Liver (tissue), 9 donors: ENCODE results near the gene TULP3. TPM values are rescaled to one million over a fixed set of nuclear protein-coding genes. Genes with fewer than 3 reads are reported as not detected.

Source experiments
- DNase-seq: peaks from one replicate; pipeline ENCODE4 v3.0.0-alpha.2; 2017; ENCODE audit warnings: low spot score
- H3K27ac ChIP-seq, 2 donors: one replicate each; pipeline ENCODE4 v1.7.0; 2013; ENCODE audit warnings: inconsistent platforms in 2 of 2, low read length in 2 of 2, control low read depth in 1 of 2, low read depth in 1 of 2, mild to moderate bottlenecking in 1 of 2
- H3K27me3 ChIP-seq, 4 donors: one replicate each; pipeline versions ENCODE4 v1.6.1 to v1.7.0; 2013; ENCODE audit warnings: low read length in 3 of 4, inconsistent platforms in 1 of 4, mild to moderate bottlenecking in 1 of 4, moderate library complexity in 1 of 4; ENCODE audit not compliant: control insufficient read depth in 4 of 4, insufficient read depth in 4 of 4
- H3K36me3 ChIP-seq, 4 donors: one replicate each; pipeline versions ENCODE4 v1.6.1 to v1.7.0; 2013; ENCODE audit warnings: low read length in 3 of 4, mild to moderate bottlenecking in 3 of 4, low read depth in 1 of 4, moderate library complexity in 1 of 4; ENCODE audit not compliant: control insufficient read depth in 4 of 4, insufficient read depth in 3 of 4
- H3K4me1 ChIP-seq, 4 donors: one replicate each; pipeline versions ENCODE4 v1.6.1 to v1.7.0; 2013; ENCODE audit warnings: low read length in 3 of 4, mild to moderate bottlenecking in 3 of 4, moderate library complexity in 1 of 4; ENCODE audit not compliant: control insufficient read depth in 4 of 4, insufficient read depth in 4 of 4
- H3K4me3 ChIP-seq, 3 donors: one replicate each; pipeline versions ENCODE4 v1.6.1 to v1.7.0; 2013; ENCODE audit warnings: low read length in 3 of 3, control low read depth in 1 of 3, low read depth in 1 of 3, mild to moderate bottlenecking in 1 of 3
- H3K9ac ChIP-seq, 2 donors: one replicate each; pipeline ENCODE4 v1.7.0; 2013; ENCODE audit warnings: low read length in 2 of 2, mild to moderate bottlenecking in 2 of 2, moderate library complexity in 2 of 2, control low read depth in 1 of 2, low read depth in 1 of 2
- H3K9me3 ChIP-seq, 4 donors: one replicate each; pipeline versions ENCODE4 v1.6.1 to v1.7.0; 2013; ENCODE audit warnings: low read length in 3 of 4; ENCODE audit not compliant: control insufficient read depth in 4 of 4
- EGR1 ChIP-seq, 2 donors: IDR thresholded peaks; 2 replicates each; pipeline ENCODE4 v1.6.1; 2016 to 2018; ENCODE audit warnings: antibody characterized with exemption in 2 of 2, low read depth in 2 of 2
- FOXA1 ChIP-seq: IDR thresholded peaks from 2 replicates; pipeline ENCODE4 v1.6.1; 2016; ENCODE audit warnings: antibody characterized with exemption
- FOXA2 ChIP-seq: IDR thresholded peaks from 2 replicates; pipeline ENCODE4 v1.6.1; 2016; ENCODE audit warnings: antibody characterized with exemption
- HNF4A ChIP-seq, 2 donors: conservative IDR thresholded peaks; 2 replicates each; pipeline ENCODE4 v1.6.1; 2016; ENCODE audit warnings: antibody characterized with exemption in 2 of 2, mild to moderate bottlenecking in 2 of 2
- HNF4G ChIP-seq: IDR thresholded peaks from 2 replicates; pipeline ENCODE4 v1.6.1; 2016; ENCODE audit warnings: antibody characterized with exemption
- JUND ChIP-seq, 2 donors: IDR thresholded peaks; 2 replicates each; pipeline ENCODE4 v1.6.1; 2016; ENCODE audit warnings: antibody characterized with exemption in 2 of 2
- NR2F2 ChIP-seq: IDR thresholded peaks from 2 replicates; pipeline ENCODE4 v1.6.1; 2016; ENCODE audit warnings: antibody characterized with exemption
- RAD21 ChIP-seq, 2 donors: IDR thresholded peaks; 2 replicates each; pipeline ENCODE4 v1.6.1; 2016; ENCODE audit warnings: antibody characterized with exemption in 2 of 2, mild to moderate bottlenecking in 2 of 2
- RXRA ChIP-seq, 2 donors: IDR thresholded peaks; 2 replicates each; pipeline ENCODE4 v1.6.1; 2017 to 2018; ENCODE audit warnings: antibody characterized with exemption in 2 of 2, mild to moderate bottlenecking in 1 of 2
- SP1 ChIP-seq: IDR thresholded peaks from 2 replicates; pipeline ENCODE4 v1.6.1; 2018; ENCODE audit warnings: antibody characterized with exemption, mild to moderate bottlenecking
- TAF1 ChIP-seq: conservative IDR thresholded peaks from 2 replicates; pipeline ENCODE4 v1.6.1; 2016; ENCODE audit warnings: antibody characterized with exemption, mild to moderate bottlenecking
- YY1 ChIP-seq: IDR thresholded peaks from 2 replicates; pipeline ENCODE4 v1.6.1; 2016; ENCODE audit warnings: antibody characterized with exemption, mild to moderate bottlenecking
- WGBS: extraction: QIAGEN DNeasy Blood & Tissue Kit; methylation state at CpG from one replicate; pipeline ENCODE4 v1.1.7; 2013; 5-methylcytosine and 5-hydroxymethylcytosine counted together
- polyA plus RNA-seq, 2 donors: library from polyadenylated mRNA; stranded (reverse) in 1 of 2; unstranded in 1 of 2; fragments of 200-250 nt in 1 of 2; fragments of >200 nt in 1 of 2; fragmentation: Nextera tagmentation in 1 of 2; extraction: Ambion mirVana in 1 of 2; gene quantifications; one replicate each; pipeline versions ENCODE4 v1.2.1 to v1.2.3, GENCODE V29; 2013 to 2015
- total RNA-seq, 2 donors: library from RNA; depleted of rRNA; stranded (reverse); fragments of >200 nt; gene quantifications; one replicate each; pipeline ENCODE4 v1.2.3, GENCODE V29; 2014
- TF ChIP-seq, protein P1 (sequence below): IDR thresholded peaks from 2 replicates; pipeline ENCODE4 v1.6.1; 2016; ENCODE audit warnings: antibody characterized with exemption
- TF ChIP-seq, protein P2 (sequence below): IDR thresholded peaks from 2 replicates; pipeline ENCODE4 v1.6.1; 2016; ENCODE audit warnings: antibody characterized with exemption
- TF ChIP-seq, protein P3 (sequence below): fragments of 150-350 bp; IDR thresholded peaks from 2 replicates; pipeline ENCODE4 v1.5.1; 2017; ENCODE audit warnings: improper control_type of control experiment, low read depth, low read length; ENCODE audit not compliant: missing input control
- TF ChIP-seq, protein P4 (sequence below): IDR thresholded peaks from 2 replicates; pipeline ENCODE4 v1.6.1; 2016; ENCODE audit warnings: antibody characterized with exemption
- TF ChIP-seq, protein P5 (sequence below): IDR thresholded peaks from 2 replicates; pipeline ENCODE4 v1.6.1; 2016; ENCODE audit warnings: antibody characterized with exemption, mild to moderate bottlenecking
- donor health status: healthy.
- donor health status: healthy.
- donor health status: healthy.
- donor health status: healthy.
- donor health status: healthy.

Gene TULP3
- total and polyA plus RNA-seq, 4 donors: 3.2 to 4.8 (median 3.7) TPM

DNA sequence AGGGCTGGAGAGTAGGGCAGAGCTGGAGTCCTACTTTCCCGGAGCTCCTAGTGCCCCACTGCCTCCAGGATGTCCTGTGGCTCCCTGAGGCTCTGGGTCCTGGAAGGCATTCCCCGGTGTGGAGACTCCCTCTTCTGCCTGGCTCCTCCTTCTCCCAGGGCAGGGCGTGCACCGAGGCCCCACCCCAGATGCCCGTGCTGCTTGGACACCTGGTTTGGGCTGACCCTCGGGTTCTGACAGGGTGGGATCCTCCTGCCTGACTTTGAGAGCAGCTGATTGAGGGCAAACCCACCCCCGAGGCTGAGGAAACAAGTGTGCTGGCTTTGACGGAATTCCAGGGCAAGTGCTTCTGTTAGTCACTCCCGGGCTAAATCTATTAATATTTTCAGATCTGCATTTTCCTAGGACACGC, 83.9 kb downstream of the TULP3 start:
- DNase-seq: no peak
- Histone ChIP-seq H3K4me1 (no peaks in the 10 kb centered on the region), H3K9ac (no peak overlapping the region), H3K27me3 (no peaks in the 10 kb centered on the region), H3K27ac (no peak overlapping the region), H3K9me3 (no peaks in the 10 kb centered on the region), H3K36me3 (no peaks in the 10 kb centered on the region), H3K4me3 (no peak overlapping the region)
- TF ChIP-seq RAD21 (IDR thresholded peaks at IDR 0.05) (no peak), NR2F2 (no peak), HNF4A (conservative IDR thresholded peaks at IDR 0.05) (no peak), FOXA1 (no peak), HNF4G (no peak), EGR1 (IDR thresholded peaks at IDR 0.05; ENCODE audit: low read depth in 2 of 2) (no peak), YY1 (no peak), SP1 (no peak), TAF1 (no peak), JUND (IDR thresholded peaks at IDR 0.05) (no peak), FOXA2 (no peak), RXRA (IDR thresholded peaks at IDR 0.05) (no peak)
- TF ChIP-seq, protein P1, sequence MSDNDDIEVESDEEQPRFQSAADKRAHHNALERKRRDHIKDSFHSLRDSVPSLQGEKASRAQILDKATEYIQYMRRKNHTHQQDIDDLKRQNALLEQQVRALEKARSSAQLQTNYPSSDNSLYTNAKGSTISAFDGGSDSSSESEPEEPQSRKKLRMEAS: no peak
- TF ChIP-seq, protein P2, sequence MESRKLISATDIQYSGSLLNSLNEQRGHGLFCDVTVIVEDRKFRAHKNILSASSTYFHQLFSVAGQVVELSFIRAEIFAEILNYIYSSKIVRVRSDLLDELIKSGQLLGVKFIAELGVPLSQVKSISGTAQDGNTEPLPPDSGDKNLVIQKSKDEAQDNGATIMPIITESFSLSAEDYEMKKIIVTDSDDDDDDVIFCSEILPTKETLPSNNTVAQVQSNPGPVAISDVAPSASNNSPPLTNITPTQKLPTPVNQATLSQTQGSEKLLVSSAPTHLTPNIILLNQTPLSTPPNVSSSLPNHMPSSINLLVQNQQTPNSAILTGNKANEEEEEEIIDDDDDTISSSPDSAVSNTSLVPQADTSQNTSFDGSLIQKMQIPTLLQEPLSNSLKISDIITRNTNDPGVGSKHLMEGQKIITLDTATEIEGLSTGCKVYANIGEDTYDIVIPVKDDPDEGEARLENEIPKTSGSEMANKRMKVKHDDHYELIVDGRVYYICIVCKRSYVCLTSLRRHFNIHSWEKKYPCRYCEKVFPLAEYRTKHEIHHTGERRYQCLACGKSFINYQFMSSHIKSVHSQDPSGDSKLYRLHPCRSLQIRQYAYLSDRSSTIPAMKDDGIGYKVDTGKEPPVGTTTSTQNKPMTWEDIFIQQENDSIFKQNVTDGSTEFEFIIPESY: no peak
- TF ChIP-seq, protein P3, sequence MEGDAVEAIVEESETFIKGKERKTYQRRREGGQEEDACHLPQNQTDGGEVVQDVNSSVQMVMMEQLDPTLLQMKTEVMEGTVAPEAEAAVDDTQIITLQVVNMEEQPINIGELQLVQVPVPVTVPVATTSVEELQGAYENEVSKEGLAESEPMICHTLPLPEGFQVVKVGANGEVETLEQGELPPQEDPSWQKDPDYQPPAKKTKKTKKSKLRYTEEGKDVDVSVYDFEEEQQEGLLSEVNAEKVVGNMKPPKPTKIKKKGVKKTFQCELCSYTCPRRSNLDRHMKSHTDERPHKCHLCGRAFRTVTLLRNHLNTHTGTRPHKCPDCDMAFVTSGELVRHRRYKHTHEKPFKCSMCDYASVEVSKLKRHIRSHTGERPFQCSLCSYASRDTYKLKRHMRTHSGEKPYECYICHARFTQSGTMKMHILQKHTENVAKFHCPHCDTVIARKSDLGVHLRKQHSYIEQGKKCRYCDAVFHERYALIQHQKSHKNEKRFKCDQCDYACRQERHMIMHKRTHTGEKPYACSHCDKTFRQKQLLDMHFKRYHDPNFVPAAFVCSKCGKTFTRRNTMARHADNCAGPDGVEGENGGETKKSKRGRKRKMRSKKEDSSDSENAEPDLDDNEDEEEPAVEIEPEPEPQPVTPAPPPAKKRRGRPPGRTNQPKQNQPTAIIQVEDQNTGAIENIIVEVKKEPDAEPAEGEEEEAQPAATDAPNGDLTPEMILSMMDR: no peak
- 55% methylated on average over 10 of the region's 10 CpGs for WGBS

DNA sequence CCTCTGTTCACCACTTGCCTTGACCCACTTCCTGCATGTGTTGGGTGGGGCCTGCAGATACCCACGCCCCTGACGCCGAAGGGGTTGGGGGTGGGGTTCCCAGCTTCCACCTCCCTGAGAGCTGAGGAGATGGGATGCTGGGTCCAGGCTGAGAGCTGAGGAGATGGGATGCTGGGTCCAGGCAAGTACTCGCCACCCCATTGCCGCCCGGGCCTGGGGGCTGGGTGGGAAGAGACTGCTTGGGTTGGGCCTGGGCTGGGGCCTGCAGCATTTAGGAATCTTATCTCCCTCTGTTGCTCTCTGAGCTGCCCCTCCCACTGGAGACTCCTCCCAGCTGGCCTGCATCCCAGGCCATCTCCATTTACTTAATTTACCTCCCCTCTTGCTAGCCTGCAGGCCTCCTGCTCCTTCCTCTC, 85.9 kb downstream of the TULP3 start:
- H3K4me3 ChIP-seq: no peak overlapping the region
- no peak for TF ChIP-seq YY1
- TF ChIP-seq, protein P4, sequence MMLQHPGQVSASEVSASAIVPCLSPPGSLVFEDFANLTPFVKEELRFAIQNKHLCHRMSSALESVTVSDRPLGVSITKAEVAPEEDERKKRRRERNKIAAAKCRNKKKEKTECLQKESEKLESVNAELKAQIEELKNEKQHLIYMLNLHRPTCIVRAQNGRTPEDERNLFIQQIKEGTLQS: no peak
- TF ChIP-seq, protein P3: no peak
- no peak for TF ChIP-seq RXRA (IDR thresholded peaks at IDR 0.05)
- TF ChIP-seq, protein P5, sequence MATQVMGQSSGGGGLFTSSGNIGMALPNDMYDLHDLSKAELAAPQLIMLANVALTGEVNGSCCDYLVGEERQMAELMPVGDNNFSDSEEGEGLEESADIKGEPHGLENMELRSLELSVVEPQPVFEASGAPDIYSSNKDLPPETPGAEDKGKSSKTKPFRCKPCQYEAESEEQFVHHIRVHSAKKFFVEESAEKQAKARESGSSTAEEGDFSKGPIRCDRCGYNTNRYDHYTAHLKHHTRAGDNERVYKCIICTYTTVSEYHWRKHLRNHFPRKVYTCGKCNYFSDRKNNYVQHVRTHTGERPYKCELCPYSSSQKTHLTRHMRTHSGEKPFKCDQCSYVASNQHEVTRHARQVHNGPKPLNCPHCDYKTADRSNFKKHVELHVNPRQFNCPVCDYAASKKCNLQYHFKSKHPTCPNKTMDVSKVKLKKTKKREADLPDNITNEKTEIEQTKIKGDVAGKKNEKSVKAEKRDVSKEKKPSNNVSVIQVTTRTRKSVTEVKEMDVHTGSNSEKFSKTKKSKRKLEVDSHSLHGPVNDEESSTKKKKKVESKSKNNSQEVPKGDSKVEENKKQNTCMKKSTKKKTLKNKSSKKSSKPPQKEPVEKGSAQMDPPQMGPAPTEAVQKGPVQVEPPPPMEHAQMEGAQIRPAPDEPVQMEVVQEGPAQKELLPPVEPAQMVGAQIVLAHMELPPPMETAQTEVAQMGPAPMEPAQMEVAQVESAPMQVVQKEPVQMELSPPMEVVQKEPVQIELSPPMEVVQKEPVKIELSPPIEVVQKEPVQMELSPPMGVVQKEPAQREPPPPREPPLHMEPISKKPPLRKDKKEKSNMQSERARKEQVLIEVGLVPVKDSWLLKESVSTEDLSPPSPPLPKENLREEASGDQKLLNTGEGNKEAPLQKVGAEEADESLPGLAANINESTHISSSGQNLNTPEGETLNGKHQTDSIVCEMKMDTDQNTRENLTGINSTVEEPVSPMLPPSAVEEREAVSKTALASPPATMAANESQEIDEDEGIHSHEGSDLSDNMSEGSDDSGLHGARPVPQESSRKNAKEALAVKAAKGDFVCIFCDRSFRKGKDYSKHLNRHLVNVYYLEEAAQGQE: no peak
- no peak for TF ChIP-seq EGR1 (IDR thresholded peaks at IDR 0.05; ENCODE audit: low read depth in 2 of 2)
- TF ChIP-seq, protein P1: no peak
- no peak for TF ChIP-seq JUND (IDR thresholded peaks at IDR 0.05)
- TF ChIP-seq RAD21 (IDR thresholded peaks at IDR 0.05): no peak
- TF ChIP-seq NR2F2: no peak
- H3K9ac ChIP-seq: no peak overlapping the region
- H3K27ac ChIP-seq: no peak overlapping the region
- no peaks in the 10 kb centered on the region for H3K4me1 ChIP-seq
- WGBS: 65% methylated on average over 6 of the region's 6 CpGs
- no peaks in the 10 kb centered on the region for H3K36me3 ChIP-seq
- H3K27me3 ChIP-seq: no peaks in the 10 kb centered on the region
- no peak for DNase-seq
- H3K9me3 ChIP-seq: no peaks in the 10 kb centered on the region
